ENCODE measurements around the gene AEN.

AEN gene

GRCh38 chr15:88607951-88608350 lies 13.2 kb upstream of the AEN start:
- H3K4me3 ChIP-seq (ENCODE audit: low read depth, low read length): no peak overlapping the region
- TF ChIP-seq CTCF (IDR thresholded peaks at IDR 0.05; ENCODE audit: low read depth, low read length): no peak

- TF ChIP-seq CTCF (IDR thresholded peaks at IDR 0.05; ENCODE audit: low read depth, low read length): no peak
- H3K4me3 ChIP-seq (ENCODE audit: low read depth, low read length): no peak overlapping the region
Measured at GRCh38 chr15:88608607-88609181, 12.4 kb upstream of the AEN start.

- no peak overlapping the region for H3K4me3 ChIP-seq (ENCODE audit: low read depth, low read length)
- no peak for TF ChIP-seq CTCF (IDR thresholded peaks at IDR 0.05; ENCODE audit: low read depth, low read length)
Measured at GRCh38 chr15:88609344-88610090, 11.6 kb upstream of the AEN start.

GRCh38 chr15:88610701-88611231 lies 10.4 kb upstream of the AEN start:
- TF ChIP-seq CTCF (IDR thresholded peaks at IDR 0.05; ENCODE audit: low read depth, low read length): no peak
- no peak overlapping the region for H3K4me3 ChIP-seq (ENCODE audit: low read depth, low read length)

- no peak for TF ChIP-seq CTCF (IDR thresholded peaks at IDR 0.05; ENCODE audit: low read depth, low read length)
- H3K4me3 ChIP-seq (ENCODE audit: low read depth, low read length): no peak overlapping the region
Measured at GRCh38 chr15:88612186-88612796, 8.8 kb upstream of the AEN start.

GRCh38 chr15:88613074-88613944 lies 7.8 kb upstream of the AEN start:
- no peak overlapping the region for H3K4me3 ChIP-seq (ENCODE audit: low read depth, low read length)
- TF ChIP-seq CTCF (IDR thresholded peaks at IDR 0.05; ENCODE audit: low read depth, low read length): no peak
